ENCODE measurements around the gene SHOX. TPM values are rescaled to one million over a fixed set of nuclear protein-coding genes. Genes with fewer than 3 reads are reported as not detected.

Gene SHOX
- total RNA-seq, 2 donors from 2014 or later, result not detected

GRCh38 chrX:635428-636090 is 5.0 kb downstream of the SHOX start:
- ATAC-seq (replicated peaks in 1 of 2) (no peak), DNase-seq (no peak)
- Mint-ChIP-seq H3K27ac (no peak overlapping the region), H3K4me3 (no peak overlapping the region), H3K27me3 (ENCODE audit: low read depth) (peaks cover 87% of the 10 kb centered on the region), H3K36me3 (ENCODE audit: insufficient read depth in 2 of 2) (no peaks in the 10 kb centered on the region), H3K4me1 (ENCODE audit: low read depth) (no peaks in the 10 kb centered on the region), H3K9me3 (no peaks in the 10 kb centered on the region)

- H3K9me3 Mint-ChIP-seq, result no peaks in the 10 kb centered on the region
- no peak for DNase-seq
- peaks cover 77% of the 10 kb centered on the region for H3K27me3 Mint-ChIP-seq (ENCODE audit: low read depth)
- H3K4me3 Mint-ChIP-seq, result peak overlapping the region in 1 of 2 donors; percentile 6
- H3K27ac Mint-ChIP-seq, result peak overlapping the region; percentile 42
- no peaks in the 10 kb centered on the region for H3K36me3 Mint-ChIP-seq (ENCODE audit: insufficient read depth in 2 of 2)
- ATAC-seq (replicated peaks in 1 of 2), result no peak
- no peaks in the 10 kb centered on the region for H3K4me1 Mint-ChIP-seq (ENCODE audit: low read depth)
Observed at GRCh38 chrX:636981-637659, 6.5 kb downstream of the SHOX start.

- no peaks in the 10 kb centered on the region for H3K36me3 Mint-ChIP-seq (ENCODE audit: insufficient read depth in 2 of 2)
Observed at GRCh38 chrX:637660-638481, 7.3 kb downstream of the SHOX start.

DNA sequence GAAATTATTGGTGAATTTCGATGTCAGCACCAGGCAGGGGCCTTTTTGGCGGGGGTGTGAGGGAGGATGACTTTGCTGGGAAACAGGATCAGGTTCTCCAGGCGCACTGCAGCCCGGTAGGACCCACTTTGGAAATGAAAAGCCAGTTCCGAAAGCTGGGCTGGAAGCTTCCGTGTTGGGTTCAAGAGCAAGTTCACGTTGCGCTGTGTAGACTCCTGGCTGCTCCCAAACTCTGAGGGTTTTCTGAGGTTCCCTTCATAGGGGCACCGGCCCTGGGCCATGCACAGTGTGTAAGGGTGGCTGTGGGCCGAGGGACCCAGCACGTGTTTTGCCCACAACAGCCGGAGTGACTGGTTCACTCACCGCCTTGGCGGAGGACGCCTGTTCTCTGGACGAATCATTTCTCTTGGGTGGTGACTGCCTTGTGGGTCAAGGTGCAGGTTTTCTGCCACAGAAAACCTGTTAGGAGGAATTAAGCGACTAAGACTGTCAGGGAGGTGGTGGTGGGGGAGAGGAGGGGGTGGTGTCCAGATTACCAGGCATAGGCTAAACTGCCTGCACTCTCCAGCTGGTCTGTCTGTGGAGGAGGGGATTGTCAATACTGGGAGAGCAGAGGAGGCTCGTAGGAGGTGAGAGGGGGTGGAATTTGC is 8.0 kb downstream of the SHOX start:
- Mint-ChIP-seq H3K27me3 (ENCODE audit: low read depth) (peaks cover 62% of the 10 kb centered on the region), H3K27ac (no peak overlapping the region), H3K36me3 (ENCODE audit: insufficient read depth in 2 of 2) (no peaks in the 10 kb centered on the region), H3K9me3 (no peaks in the 10 kb centered on the region), H3K4me3 (no peak overlapping the region), H3K4me1 (ENCODE audit: low read depth) (no peaks in the 10 kb centered on the region)
- DNase-seq (no peak), ATAC-seq (replicated peaks in 1 of 2) (no peak)

More at GRCh38 chrX:637660-638481, 7.3 kb downstream of the SHOX start:
- no peaks in the 10 kb centered on the region for H3K4me1 Mint-ChIP-seq (ENCODE audit: low read depth)
- no peak for ATAC-seq (replicated peaks in 1 of 2)
- H3K27me3 Mint-ChIP-seq (ENCODE audit: low read depth), result peaks cover 70% of the 10 kb centered on the region
- peak overlapping the region in 1 of 2 donors; percentile 6 for H3K4me3 Mint-ChIP-seq
- no peaks in the 10 kb centered on the region for H3K9me3 Mint-ChIP-seq
- DNase-seq, result no peak
- H3K27ac Mint-ChIP-seq, result no peak overlapping the region

GRCh38 chrX:639151-639550 is 8.6 kb downstream of the SHOX start:
- no peak overlapping the region for H3K4me3 Mint-ChIP-seq
- no peaks in the 10 kb centered on the region for H3K36me3 Mint-ChIP-seq (ENCODE audit: insufficient read depth in 2 of 2)
- ATAC-seq (replicated peaks in 1 of 2) (no peak), DNase-seq (no peak)
- no peaks in the 10 kb centered on the region for H3K4me1 Mint-ChIP-seq (ENCODE audit: low read depth)
- peaks cover 57% of the 10 kb centered on the region for H3K27me3 Mint-ChIP-seq (ENCODE audit: low read depth)
- no peak overlapping the region for H3K27ac Mint-ChIP-seq
- no peaks in the 10 kb centered on the region for H3K9me3 Mint-ChIP-seq

GRCh38 chrX:640641-641040 is 10.1 kb downstream of the SHOX start:
- Mint-ChIP-seq H3K4me3 (no peak overlapping the region), H3K27ac (no peak overlapping the region), H3K4me1 (ENCODE audit: low read depth) (no peaks in the 10 kb centered on the region), H3K36me3 (ENCODE audit: insufficient read depth in 2 of 2) (no peaks in the 10 kb centered on the region), H3K27me3 (ENCODE audit: low read depth) (peaks cover 53% of the 10 kb centered on the region), H3K9me3 (no peaks in the 10 kb centered on the region)
- no peak for DNase-seq
- ATAC-seq (replicated peaks in 1 of 2), result no peak

DNA sequence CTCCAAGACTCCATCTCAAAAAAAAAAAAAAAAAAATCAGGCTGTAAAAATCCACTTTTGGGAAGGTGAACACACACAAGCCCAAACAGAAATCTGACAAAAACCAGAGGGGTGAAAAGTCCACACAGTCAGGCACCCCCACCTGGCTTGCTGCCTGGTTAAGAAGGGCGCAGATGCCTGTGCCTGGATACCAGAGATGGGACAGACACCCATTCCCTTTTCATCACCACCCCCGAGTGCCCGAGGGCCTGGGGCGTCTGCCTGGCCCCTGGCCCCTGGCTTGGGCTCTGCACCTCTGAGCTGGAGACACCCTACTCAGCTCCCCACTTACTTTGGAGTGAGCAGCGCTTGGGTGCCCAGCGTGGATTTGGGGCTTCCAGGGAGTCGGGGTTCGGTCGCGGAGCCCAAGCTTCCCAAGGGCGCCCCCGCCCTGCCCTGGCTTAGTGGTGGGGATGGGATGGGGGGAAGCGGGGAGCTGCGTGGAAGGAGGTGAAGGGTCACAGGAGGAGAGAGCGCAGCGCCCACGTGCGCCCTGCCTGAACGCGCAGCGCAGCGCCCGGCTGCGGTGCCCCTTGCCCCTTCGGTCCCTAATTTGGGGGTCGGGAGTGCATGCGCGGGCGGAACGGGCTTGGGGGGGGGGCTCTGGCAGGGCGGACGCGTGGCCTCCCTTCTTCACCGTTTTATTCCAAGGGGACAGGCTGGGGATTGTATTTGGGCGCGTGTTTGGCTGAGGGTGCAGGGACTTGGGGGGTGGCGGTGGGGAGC is 11.3 kb downstream of the SHOX start:
- Mint-ChIP-seq H3K27ac (no peak overlapping the region), H3K9me3 (no peaks in the 10 kb centered on the region), H3K4me3 (no peak overlapping the region), H3K36me3 (ENCODE audit: insufficient read depth in 2 of 2) (no peaks in the 10 kb centered on the region), H3K27me3 (ENCODE audit: low read depth) (peaks cover 55% of the 10 kb centered on the region), H3K4me1 (ENCODE audit: low read depth) (no peaks in the 10 kb centered on the region)
- DNase-seq, result no peak
- ATAC-seq (replicated peaks in 1 of 2), result no peak

GRCh38 chrX:642436-643240 is 12.0 kb downstream of the SHOX start:
- DNase-seq (no peak), ATAC-seq (replicated peaks in 1 of 2) (no peak)
- Mint-ChIP-seq H3K4me1 (ENCODE audit: low read depth) (no peaks in the 10 kb centered on the region), H3K27ac (no peak overlapping the region), H3K36me3 (ENCODE audit: insufficient read depth in 2 of 2) (no peaks in the 10 kb centered on the region), H3K27me3 (ENCODE audit: low read depth) (peaks cover 47% of the 10 kb centered on the region), H3K4me3 (no peak overlapping the region), H3K9me3 (no peaks in the 10 kb centered on the region)

GRCh38 chrX:643241-643595 is 12.6 kb downstream of the SHOX start:
- Mint-ChIP-seq H3K9me3 (no peaks in the 10 kb centered on the region), H3K4me1 (ENCODE audit: low read depth) (no peaks in the 10 kb centered on the region), H3K36me3 (ENCODE audit: insufficient read depth in 2 of 2) (no peaks in the 10 kb centered on the region), H3K27me3 (ENCODE audit: low read depth) (peaks cover 41% of the 10 kb centered on the region), H3K4me3 (no peak overlapping the region), H3K27ac (no peak overlapping the region)
- ATAC-seq (replicated peaks in 1 of 2), result no peak
- no peak for DNase-seq

GRCh38 chrX:643911-644303 is 13.3 kb downstream of the SHOX start:
- Mint-ChIP-seq H3K4me3 (no peak overlapping the region), H3K36me3 (ENCODE audit: insufficient read depth in 2 of 2) (no peaks in the 10 kb centered on the region), H3K27me3 (ENCODE audit: low read depth) (peaks cover 34% of the 10 kb centered on the region), H3K4me1 (ENCODE audit: low read depth) (no peaks in the 10 kb centered on the region), H3K27ac (no peak overlapping the region), H3K9me3 (no peaks in the 10 kb centered on the region)
- ATAC-seq (replicated peaks in 1 of 2), result no peak
- no peak for DNase-seq

- H3K4me3 Mint-ChIP-seq, result no peak overlapping the region
- no peak for DNase-seq
- H3K36me3 Mint-ChIP-seq (ENCODE audit: insufficient read depth in 2 of 2), result no peaks in the 10 kb centered on the region
- H3K4me1 Mint-ChIP-seq (ENCODE audit: low read depth), result no peaks in the 10 kb centered on the region
- peaks cover 27% of the 10 kb centered on the region for H3K27me3 Mint-ChIP-seq (ENCODE audit: low read depth)
- no peaks in the 10 kb centered on the region for H3K9me3 Mint-ChIP-seq
- no peak for ATAC-seq (replicated peaks in 1 of 2)
- no peak overlapping the region for H3K27ac Mint-ChIP-seq
Observed at GRCh38 chrX:644304-645281, 14.0 kb downstream of the SHOX start.
